Calu3 (cell line): ENCODE measurements around the gene MGAT5. TPM values are rescaled to one million over a fixed set of nuclear protein-coding genes. Genes with fewer than 3 reads are reported as not detected.

Experiments used
- BruUV-seq: library from RNA; stranded (reverse); fragments of 400-500 nt; replicated peaks from 2 replicates; lab custom pipeline; 2021; lab: Mats Ljungman, UMichigan
- CTCF ChIA-PET: fragments of 300-600 bp; sonication (Branson Sonifier 250); formaldehyde crosslinking; loops from one replicate; lab custom pipeline; 2022; ENCODE audit warnings: antibody characterized with exemption; lab: Charles Lee
- DNase-seq: peaks from one replicate; pipeline ENCODE4 v3.0.0; 2022
- H3K27ac Mint-ChIP-seq: one replicate; pipeline ENCODE4 v1.8.0; 2022; ENCODE audit warnings: mixed read lengths; ENCODE audit not compliant: unreplicated experiment
- H3K27me3 Mint-ChIP-seq: one replicate; pipeline ENCODE4 v1.8.0; 2022; ENCODE audit warnings: mixed read lengths; ENCODE audit not compliant: unreplicated experiment
- H3K36me3 Mint-ChIP-seq: one replicate; pipeline ENCODE4 v1.8.0; 2022; ENCODE audit warnings: mild to moderate bottlenecking, moderate library complexity, mixed read lengths; ENCODE audit not compliant: insufficient read depth, unreplicated experiment
- H3K4me1 Mint-ChIP-seq: one replicate; pipeline ENCODE4 v1.8.0; 2022; ENCODE audit warnings: mild to moderate bottlenecking, low read depth, mixed read lengths; ENCODE audit not compliant: unreplicated experiment
- H3K4me3 Mint-ChIP-seq: one replicate; pipeline ENCODE4 v1.8.0; 2022; ENCODE audit warnings: mild to moderate bottlenecking, low read depth, moderate library complexity, mixed read lengths; ENCODE audit not compliant: unreplicated experiment
- H3K9me3 Mint-ChIP-seq: one replicate; pipeline ENCODE4 v1.8.0; 2022; ENCODE audit warnings: low read depth, mixed read lengths; ENCODE audit not compliant: unreplicated experiment
- intact Hi-C: fragments of 100-400 bp; cut with micrococcal nuclease; formaldehyde crosslinking; loops from one replicate; pipeline ENCODE4 v1.10.0; 2022; ENCODE audit not compliant: unreplicated experiment
- total RNA-seq: library from RNA; stranded (reverse); gene quantifications from 2 replicates; pipeline ENCODE4 v1.2.3, GENCODE V29; 2022
- TF ChIP-seq, protein P1 (sequence below): fragments of 200-600 bp; IDR thresholded peaks from one replicate; pipeline ENCODE4 v1.8.0; 2022; ENCODE audit warnings: antibody characterized with exemption; ENCODE audit not compliant: unreplicated experiment

Gene MGAT5
- total RNA-seq, 1 experiment from 2014 or later, result 129 TPM

DNA sequence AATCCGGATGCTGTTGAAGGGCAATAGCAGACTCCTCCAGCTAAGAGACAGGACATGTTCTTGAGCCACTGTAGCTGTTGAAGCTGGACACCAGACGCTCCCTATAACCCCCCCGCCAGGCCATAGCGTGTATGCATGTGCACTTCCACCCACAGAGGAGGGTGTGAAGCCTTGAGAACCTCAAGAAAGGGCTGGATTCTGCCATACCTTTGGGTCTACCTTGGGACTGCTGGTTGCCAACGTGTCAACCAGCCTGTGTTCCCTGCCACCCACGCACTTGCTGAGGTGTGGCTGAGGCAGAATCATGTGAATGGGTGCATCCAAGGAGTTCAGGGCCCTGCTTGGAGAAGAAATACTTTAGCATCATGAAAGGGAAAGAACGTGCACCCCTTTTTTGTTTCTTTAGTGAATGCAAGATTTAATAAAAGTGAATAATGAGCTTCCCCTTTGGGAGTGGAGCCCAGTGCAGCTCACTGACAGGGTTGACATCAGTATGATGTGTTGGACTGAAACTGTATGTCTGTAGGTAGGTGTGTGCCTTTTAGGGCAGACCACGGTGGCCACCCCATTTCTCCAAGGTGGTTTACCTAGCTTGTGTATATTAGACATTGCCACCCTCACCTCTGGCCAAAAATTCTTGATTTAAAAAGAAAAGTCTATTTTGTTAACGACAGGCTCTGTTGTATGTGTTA lies 198.3 kb downstream of the MGAT5 start:
- H3K9me3 Mint-ChIP-seq, result no peaks in the 10 kb centered on the region
- no TSS peak for BruUV-seq
- peaks cover 15% of the 10 kb centered on the region for H3K4me1 Mint-ChIP-seq
- H3K27me3 Mint-ChIP-seq, result no peaks in the 10 kb centered on the region
- DNase-seq, result no peak
- CTCF ChIA-PET, result interaction anchor here (1.2 to 2.8 kb wide), 7 partner anchors 9 to 334 kb away, joined by 3 to 28 read pairs (median 9); no protein-coding TSS in a partner anchor
- TF ChIP-seq, protein P1, sequence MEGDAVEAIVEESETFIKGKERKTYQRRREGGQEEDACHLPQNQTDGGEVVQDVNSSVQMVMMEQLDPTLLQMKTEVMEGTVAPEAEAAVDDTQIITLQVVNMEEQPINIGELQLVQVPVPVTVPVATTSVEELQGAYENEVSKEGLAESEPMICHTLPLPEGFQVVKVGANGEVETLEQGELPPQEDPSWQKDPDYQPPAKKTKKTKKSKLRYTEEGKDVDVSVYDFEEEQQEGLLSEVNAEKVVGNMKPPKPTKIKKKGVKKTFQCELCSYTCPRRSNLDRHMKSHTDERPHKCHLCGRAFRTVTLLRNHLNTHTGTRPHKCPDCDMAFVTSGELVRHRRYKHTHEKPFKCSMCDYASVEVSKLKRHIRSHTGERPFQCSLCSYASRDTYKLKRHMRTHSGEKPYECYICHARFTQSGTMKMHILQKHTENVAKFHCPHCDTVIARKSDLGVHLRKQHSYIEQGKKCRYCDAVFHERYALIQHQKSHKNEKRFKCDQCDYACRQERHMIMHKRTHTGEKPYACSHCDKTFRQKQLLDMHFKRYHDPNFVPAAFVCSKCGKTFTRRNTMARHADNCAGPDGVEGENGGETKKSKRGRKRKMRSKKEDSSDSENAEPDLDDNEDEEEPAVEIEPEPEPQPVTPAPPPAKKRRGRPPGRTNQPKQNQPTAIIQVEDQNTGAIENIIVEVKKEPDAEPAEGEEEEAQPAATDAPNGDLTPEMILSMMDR, result no peak
- H3K4me3 Mint-ChIP-seq, result no peak overlapping the region
- intact Hi-C loops, result loop anchor here (5.0 kb wide), 1 partner anchor 220 kb away; no protein-coding TSS in a partner anchor
- H3K27ac Mint-ChIP-seq, result no peak overlapping the region
- peaks cover 12% of the 10 kb centered on the region for H3K36me3 Mint-ChIP-seq

DNA sequence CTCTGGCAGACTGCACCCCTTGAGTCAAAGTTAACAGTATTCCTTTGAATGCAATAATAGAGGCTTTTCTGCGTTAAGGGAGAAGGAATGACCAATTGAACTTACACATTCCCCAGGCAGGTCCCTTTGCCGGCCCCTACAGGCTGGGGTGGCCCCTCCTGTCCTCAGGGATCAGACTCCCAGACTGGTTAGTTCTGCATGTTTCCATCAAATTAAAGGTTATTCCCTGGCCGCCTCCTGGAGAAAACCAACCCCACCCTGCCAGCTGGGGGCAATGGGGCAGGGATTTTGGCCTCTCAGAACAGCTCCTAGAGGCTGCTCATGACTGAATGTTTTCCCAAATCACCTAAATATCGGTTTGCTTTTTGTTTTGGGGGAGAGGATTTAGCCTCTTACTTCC lies 199.6 kb downstream of the MGAT5 start:
- peaks cover 15% of the 10 kb centered on the region for H3K4me1 Mint-ChIP-seq
- intact Hi-C loops, result loop anchor here (5.0 kb wide), 1 partner anchor 221 kb away; no protein-coding TSS in a partner anchor
- H3K27ac Mint-ChIP-seq, result no peak overlapping the region
- TF ChIP-seq, protein P1, result no peak
- no peaks in the 10 kb centered on the region for H3K27me3 Mint-ChIP-seq
- no peak overlapping the region for H3K4me3 Mint-ChIP-seq
- peaks cover 16% of the 10 kb centered on the region for H3K36me3 Mint-ChIP-seq
- DNase-seq, result no peak
- no TSS peak for BruUV-seq
- no peaks in the 10 kb centered on the region for H3K9me3 Mint-ChIP-seq
- CTCF ChIA-PET, result interaction anchor here (1.2 kb wide), 1 partner anchor 42 kb away, joined by 3 read pairs; no protein-coding TSS in a partner anchor

- CTCF ChIA-PET, result interaction anchor here (0.7 to 1.0 kb wide), 2 partner anchors 27 to 42 kb away, joined by 3 read pairs; no protein-coding TSS in a partner anchor
- no peaks in the 10 kb centered on the region for H3K9me3 Mint-ChIP-seq
- no peak overlapping the region for H3K27ac Mint-ChIP-seq
- TF ChIP-seq, protein P1, result no peak
- peaks cover 15% of the 10 kb centered on the region for H3K4me1 Mint-ChIP-seq
- peaks cover 17% of the 10 kb centered on the region for H3K36me3 Mint-ChIP-seq
- intact Hi-C loops, result loop anchor here (5.0 kb wide), 1 partner anchor 222 kb away; no protein-coding TSS in a partner anchor
- no peak for DNase-seq
- no peak overlapping the region for H3K4me3 Mint-ChIP-seq
- no peaks in the 10 kb centered on the region for H3K27me3 Mint-ChIP-seq
- no TSS peak for BruUV-seq
Measured at GRCh38 chr2:134453973-134454372, 200.1 kb downstream of the MGAT5 start.

DNA sequence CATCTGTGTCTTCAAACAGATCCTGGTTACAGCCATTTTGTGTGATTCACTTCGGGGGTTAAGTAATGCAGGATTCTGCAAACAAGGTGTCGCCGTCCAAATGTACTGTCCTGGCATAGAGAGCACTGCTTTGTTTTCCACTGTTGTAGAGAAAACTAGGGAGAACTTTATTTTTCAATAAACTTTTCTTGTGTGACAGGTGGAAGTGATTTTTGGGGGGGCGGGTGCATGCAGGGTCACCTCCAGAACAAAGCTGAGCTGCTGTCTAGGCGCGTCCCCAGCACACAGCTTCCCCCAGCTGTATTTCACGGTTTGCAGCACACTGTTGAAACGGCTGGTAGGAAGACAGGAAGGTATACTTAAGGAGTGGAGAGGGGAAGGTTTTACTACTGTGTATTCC lies 200.6 kb downstream of the MGAT5 start:
- H3K27ac Mint-ChIP-seq, result no peak overlapping the region
- CTCF ChIA-PET, result interaction anchor here (0.7 to 1.0 kb wide), 2 partner anchors 27 to 42 kb away, joined by 3 read pairs; no protein-coding TSS in a partner anchor
- peaks cover 15% of the 10 kb centered on the region for H3K4me1 Mint-ChIP-seq
- H3K27me3 Mint-ChIP-seq, result no peaks in the 10 kb centered on the region
- peaks cover 14% of the 10 kb centered on the region for H3K36me3 Mint-ChIP-seq
- intact Hi-C loops, result loop anchor here (5.0 kb wide), 1 partner anchor 222 kb away; no protein-coding TSS in a partner anchor
- no peak overlapping the region for H3K4me3 Mint-ChIP-seq
- H3K9me3 Mint-ChIP-seq, result no peaks in the 10 kb centered on the region
- DNase-seq, result no peak
- TF ChIP-seq, protein P1, result no peak
- BruUV-seq, result no TSS peak
